GF-D8 (cell line): ENCODE measurements around the gene BATF3.
"Not testable (repeated sequence)": the region's sequence is repeated elsewhere in the genome, so short reads cannot be mapped to it uniquely, and the experiment has no call there.

ENCODE experiments used
- DNase-seq: peaks from one replicate; lab custom pipeline; 2025; lab: John Stamatoyannopoulos, UW

BATF3 gene, protein sequence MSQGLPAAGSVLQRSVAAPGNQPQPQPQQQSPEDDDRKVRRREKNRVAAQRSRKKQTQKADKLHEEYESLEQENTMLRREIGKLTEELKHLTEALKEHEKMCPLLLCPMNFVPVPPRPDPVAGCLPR

DNA sequence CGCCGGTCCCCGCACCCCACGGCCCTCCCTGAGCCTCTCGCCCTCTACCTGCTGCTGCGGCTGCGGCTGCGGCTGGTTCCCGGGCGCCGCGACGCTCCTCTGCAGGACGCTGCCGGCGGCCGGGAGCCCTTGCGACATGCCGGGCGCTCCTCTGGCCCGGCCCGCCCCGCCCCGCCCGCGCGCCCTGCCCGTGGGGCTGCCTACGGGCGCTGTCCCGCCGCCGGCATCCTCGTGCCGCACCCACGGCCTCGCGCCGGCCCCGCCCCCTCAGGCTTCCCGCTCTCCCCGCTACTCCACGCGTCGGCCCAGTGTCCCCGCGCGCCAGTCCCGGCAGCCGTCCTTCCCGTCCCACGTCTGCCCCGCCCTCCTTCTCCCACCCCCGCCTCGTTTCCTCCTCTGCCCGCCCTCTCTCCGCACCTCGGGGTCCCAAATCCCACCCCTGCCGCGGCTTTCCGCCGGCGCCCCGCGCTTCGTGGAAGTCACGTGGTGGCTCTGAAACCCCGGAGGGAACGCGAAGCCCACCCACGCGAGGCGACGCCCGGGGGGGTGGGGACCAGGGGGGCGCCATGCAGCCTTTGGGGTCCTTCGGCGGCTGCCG is at the start of gene BATF3:
BATF3 (minus strand) TSS at position 216 of the 598 bp plus-strand sequence; CDS start at position 138, 78 bp downstream.
- DNase-seq = no peak

DNA sequence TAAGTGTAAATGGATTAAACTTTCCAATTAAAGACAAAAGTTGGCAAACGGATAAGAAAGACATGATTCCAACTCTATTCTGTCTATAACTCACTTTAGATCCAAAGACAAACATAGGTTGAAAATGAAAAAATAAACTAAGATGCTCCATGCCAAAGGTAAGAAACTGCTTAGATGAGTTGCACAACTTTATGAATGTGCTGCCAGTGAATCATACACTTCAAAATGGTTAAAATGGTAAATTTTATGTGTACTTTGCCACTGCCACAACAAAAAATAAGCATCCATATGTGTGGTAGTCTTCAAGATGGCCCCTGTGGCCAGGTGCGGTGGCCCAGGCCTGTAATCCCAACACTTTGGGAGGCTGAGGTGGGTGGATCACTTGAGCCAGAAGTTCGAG is 46.9 kb upstream of the BATF3 start:
- no peak for DNase-seq

DNA sequence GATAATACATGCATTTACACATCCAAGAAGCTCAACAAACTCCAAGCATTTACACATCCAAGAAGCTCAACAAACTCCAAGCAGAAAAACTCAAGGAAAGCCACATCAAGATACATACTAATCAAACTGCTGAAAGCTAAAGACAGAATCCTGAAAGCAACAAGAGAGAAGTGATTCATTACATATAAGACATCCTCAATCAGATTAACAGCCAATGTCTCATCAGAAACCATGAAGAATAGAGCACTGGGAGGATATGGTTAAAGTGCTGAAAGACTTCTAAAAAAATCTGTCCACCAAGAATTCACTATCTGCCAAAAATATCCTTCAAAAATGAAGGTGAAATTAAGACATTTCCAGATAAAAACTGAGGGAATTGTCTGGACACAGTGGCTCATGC is 45.7 kb upstream of the BATF3 start:
- DNase-seq = no peak

DNA sequence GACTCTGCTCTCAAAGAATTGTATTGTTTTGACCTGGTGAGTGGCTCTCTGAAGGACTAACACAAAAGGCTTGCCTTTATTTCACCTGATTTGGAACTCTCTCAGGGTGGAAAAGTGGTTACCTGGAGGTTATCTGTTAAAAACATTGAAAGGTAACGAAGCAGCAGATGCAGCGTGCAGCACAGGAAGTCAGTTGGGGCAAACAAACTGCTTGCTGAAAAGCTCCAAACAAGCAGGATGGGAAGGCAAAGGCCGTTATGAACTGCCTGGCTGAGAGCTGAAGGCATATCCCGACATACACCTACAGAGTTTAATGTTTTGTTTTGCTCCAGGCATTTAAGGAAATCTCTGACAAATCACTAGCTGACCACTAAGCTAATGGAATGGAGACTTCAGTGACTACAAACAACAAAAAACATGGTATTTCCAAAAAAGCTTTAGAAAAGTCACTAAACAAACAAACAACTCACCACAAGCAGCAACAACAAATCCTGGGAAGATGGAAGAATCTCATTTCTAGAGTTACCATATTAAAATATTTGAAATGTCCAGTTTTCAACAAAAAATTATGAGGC is 44.3 kb upstream of the BATF3 start:
- no peak for DNase-seq

DNA sequence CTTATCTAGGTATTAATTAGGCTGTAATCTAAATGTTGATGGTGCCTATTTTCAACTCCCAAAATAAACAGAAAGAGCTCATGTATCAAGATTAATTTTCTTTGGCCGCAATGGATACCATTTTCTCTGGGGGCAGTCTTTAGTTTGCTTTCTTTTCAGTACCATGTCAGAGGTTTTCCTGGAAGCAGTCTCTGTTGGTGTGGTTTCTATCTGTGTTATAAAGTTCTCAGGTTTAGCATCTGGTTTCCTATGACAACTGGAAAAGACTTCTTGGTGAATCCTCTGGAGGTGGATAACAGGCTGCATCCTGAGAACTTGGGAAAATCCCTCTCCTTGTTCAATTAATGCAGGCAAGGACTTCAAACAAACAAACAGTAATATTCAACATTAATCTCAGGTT is 38.7 kb upstream of the BATF3 start:
- no peak for DNase-seq

DNA sequence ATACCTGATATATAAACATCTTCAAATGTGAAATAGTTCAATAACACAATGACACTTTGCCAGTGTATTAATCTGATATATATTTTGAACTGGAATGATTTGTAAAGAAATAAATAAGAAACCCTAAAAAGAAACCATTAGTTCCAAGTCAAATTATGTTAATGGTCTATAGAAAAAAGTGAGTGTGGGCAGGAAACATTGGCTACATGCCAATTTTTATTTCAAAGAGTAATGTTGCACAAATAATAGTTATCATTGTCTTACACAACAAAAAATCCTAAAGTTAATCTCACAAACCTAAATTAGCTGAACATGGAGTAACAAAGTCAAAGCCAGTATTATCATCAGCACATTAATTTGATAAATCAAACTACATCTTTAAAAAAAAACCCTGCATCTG is 37.9 kb upstream of the BATF3 start:
- no peak for DNase-seq

DNA sequence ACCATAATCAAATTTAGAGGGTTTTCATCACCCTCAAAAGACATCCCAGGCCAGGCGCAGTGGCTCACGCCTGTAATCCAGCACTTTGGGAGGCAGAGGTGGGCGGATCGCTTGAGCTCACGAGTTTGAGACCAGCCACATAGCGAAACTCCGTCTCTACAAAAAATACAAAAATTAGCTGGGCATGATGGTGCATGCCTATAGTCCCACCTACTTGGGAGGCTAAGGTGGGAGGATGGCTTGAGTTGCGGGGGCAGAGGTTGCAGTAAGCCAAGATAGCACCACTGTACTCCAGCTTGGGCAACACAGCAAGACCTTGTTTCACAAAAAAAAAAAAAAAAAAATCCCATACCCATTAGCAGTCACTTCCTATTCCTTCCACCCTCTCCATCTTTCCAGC is 33.5 kb upstream of the BATF3 start:
- no peak for DNase-seq

DNA sequence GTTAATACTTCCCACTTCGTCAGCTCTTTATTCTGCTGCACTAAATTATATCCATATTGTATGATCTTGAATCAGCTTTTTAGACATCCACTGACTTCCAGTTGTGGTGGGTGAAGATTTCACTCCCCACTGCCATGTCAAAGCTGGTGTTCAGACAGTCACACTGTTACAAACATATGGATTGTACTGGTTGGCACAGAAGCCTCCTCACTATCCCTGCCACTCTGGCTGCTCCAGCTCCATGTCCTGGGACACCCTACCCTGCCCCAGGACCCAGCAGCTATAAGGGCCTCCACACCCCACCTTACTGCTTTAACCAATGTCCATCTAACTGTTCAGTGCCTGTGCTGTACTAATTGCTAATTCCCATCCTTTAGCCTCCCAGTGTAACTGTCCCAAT is 32.0 kb upstream of the BATF3 start:
- DNase-seq = no peak

DNA sequence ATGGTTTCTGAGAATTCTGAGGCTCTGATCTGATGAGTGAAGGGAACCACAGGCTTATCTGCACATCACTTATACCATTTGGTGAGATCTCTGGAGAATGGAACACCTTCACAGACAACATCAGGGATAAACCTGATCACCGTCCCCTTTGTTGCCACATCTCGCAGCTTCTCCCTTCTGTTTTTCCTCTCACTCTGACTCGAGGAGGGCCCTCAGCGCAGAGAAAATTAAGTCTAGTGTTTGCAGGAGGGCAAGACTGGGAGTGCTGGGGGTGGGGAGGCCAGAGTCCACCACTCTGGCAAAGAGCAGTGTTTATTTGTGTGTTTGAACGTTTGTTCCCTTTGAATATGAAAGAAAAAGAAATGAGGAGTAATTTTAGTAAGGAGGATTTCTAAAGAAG is 29.0 kb upstream of the BATF3 start:
- DNase-seq = no peak

DNA sequence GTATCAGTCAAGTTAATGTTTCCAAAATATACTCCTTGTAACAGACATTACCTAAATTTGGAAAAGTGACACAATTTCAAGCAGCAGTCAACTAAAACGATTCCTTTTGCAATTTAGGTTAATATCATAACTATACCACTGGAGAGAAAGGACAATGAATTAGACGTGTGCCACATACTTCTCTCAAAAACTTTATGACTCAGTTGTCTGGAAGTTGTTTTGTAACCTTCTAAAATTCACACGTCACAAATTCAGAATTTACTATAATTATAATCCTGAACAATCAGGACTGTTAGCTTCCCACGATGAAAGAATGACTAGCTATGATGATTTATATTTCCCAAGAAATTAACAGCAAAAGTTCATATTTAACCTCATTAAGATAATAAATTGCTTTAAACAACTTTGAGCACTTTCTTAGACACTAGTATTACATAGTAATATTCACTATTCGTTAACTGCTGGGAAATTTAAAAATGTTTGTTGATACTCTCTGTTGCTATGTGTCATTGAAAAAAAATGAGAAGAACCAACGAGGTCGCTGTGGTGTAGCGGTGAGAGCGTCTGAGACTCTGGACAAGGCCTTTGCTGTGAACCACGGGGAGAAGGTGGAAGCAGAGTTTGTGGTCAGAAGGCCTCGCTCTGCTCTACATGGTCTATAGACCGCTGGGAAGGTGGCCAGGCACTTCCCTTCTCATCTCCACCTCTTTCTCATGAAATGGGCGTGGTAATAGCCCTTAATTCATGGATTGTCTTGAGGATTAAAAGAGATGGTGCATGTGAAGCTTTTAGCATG is 27.9 kb upstream of the BATF3 start:
- no peak for DNase-seq

DNA sequence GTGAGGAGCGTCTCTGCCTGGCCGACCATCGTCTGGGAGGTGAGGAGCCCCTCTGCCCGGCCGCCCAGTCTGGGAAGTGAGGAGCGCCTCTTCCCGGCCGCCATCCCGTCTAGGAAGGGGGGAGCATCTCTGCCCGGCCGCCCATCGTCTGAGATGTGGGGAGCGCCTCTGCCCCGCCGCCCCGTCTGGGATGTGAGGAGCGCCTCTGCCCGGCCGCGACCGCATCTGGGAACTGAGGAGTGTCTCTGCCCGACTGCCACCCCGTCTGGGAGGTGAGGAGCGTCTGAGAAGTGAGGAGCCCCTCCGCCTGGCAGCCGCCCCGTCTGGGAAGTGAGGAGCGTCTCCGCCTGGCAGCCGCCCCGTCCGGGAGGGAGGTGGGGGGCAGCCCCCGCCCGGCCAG is 25.0 kb upstream of the BATF3 start:
- DNase-seq = not testable (repeated sequence)

DNA sequence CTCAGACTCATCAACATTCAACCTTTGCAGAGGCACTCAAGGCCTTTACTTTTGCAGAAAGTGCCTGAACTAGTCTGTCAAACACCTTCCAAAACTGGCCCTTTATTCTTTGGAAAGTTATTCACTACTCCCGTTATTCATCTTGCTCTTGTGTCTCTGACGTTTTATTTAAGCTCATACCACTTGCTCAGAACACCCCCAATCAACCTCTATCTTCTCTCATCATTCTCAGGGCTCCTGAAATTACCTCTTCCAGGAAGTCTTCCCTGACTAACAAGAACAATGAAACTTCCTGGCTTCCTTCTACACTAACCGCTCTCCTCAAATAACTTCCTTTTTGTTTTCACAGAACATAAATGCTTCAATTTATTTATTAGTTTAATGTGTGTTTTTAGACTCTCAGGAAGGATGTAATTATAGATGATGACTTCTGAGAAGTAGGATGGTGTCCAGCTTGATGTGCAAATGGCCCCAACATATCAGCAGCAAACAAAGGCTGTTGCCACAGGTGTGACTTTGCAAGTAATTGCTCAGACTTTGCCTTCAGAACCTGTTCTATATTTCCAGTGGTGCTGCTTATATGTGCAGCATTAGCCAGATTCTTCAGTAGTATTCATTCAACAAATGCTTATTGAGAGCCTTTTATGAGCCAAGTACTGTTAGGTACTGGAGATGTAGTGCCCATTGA is 22.8 kb upstream of the BATF3 start:
- peak; percentile 72 for DNase-seq

DNA sequence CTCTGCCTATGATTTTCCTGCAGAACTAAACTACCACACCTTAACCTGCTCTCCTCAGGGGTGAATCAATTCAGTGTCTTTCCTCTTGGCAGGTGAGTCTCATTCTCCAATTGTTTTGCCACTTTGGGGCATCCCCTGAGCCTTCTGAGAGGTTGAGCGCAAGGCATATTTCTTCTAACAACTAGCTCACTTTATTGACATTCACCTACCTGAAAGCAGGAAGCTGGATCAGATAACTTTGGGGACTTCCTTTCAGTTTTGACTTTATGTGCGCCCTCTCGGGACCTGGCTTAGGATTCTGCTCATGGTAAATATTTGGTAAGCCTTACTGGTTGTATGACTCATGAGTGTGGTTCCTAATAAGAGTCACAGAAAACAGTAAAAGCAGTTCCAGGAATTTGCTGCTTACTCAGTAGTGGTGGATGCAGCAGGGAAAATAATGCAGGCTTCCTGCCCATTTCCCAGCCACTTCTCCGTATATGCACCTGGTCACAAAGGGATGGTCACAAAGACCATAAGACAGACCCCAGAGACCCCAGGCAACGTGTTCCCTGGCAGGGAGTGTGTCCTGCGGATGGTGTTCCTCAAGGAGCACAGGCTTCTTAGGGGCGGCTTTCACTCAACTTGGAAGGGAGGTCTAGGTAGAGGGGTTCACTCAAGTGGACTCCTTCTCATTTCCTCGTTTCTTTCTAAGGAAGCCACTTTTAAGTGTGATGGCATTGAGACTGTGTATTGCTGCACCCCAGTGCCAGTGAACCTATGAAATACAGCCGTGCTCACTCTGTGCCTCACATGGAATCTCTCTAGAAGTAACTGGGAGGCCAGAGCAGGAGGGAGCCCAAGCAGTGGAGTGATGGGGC is 22.0 kb upstream of the BATF3 start:
- peak; percentile 54 for DNase-seq

DNA sequence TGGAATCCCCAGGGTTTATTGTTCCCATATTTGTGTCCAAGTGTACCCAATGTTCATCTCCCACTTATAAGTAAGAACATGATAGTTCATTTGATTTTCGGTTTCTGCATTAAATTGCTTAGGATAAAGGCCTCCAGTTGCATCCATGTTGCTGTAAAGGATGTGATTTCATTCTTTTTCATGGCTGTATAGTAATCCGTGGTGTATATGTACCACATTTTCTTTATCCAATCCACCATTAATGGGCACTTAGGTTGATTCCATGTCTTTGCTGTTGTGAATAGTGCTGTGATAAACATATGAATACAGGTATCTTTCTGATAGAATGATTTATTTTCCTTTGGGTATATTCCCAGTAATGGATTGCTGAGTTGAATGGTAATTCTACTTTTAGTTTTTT is 20.0 kb upstream of the BATF3 start:
- no peak for DNase-seq

DNA sequence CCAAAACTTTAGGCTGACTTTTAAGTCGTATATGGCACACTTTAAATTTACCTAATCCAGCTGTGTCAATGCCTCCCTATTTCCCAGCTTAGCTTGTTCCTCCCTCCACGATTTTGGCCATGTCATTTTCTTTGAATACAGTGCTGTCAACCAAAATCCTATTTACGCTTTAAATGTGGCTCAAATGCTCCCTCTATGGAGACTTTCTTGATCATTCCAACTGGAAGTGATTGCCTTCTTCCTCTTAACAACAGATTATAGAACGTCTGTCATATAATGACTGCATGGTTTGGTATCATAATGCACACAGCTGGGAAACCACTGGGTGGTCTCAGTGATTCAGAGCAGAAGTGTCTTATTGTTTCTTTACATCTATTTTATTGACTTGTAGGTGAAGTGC is 18.9 kb upstream of the BATF3 start:
- DNase-seq = no peak

DNA sequence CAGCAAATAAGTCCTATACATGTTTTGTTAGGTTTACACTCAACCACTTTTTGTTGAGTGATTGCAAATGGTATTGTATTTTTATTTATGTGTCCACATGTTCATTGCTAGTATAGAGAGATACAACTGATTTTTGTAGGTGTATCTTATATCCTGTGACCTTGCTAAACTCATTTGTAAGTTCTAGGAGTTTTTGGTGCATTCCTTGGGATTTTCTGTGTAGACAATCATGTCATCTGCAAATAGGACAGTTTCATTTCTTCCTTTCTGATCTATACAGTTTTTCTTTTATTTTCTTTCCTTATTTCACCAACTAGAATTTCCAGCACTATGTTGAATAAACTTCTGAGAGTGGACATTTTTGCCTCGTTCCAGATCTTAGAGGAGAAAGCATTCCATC is 16.5 kb upstream of the BATF3 start:
- DNase-seq = no peak

DNA sequence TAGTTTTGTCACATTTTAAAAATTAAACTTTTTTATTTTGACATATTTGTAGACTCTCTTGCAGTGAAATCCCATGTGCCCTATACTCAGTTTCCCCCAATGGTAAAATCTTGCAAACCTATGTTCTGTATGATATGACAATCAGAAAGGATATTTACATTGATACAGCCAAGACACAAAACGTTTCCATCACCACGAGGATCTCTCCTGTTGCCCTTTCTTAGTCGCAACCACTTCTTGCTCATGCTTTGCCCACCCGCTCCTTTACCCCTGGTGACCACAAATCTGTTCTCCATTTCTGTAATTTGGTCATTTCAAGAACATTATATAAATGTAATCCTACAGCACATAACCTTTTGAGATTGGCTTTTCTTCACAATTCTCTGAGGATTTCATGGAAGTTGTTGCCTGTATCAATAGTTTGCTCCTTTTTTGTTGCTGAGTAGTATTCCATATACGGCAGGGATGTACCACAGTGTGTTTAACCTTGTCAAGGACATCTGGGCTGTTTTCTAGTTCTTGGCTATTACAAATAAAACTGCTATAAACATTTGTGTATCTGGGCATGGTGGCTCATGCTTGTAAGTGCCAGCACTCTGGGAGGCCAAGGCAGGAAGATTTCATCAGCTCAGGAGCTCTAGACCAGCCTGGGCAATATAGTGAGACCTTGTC is 14.0 kb upstream of the BATF3 start:
- no peak for DNase-seq

DNA sequence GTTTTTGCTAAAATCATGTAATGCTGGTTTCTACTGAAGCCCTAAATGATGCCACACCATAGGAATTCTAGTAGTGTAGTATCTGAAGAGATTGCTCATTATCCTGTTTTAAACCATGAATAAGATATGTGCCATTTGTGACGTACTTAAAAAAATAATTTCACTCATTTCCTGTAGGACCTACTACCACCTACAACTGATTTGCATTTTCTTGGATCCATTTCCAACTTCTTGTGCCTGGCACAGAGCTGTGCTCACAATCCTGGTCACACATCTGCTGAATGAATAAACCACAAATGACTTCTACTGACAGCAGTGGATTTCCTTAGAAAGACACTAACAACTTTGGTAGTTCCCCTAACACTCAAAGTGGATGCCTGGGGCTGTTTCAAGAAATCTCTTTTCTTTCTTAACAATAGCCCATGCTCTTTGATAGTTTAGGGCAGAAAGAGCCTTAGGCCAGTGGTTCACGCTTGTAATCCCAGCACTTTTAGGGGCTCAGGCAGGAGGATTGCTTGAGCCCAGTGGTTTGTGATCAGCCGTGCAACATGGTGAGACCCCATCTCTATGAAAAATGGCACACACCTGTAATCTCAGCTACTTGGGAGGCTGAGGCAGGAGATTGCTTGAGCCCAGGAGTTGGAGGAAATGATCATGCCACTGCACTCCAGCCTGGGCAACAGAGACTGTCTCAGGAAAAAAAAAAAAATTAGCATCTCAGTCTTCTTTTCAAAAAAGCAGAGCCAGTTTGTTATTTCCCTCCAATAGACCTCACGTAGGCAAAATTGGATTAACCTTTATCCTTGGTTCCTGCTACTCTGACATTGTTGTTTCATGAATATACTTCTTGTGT is 13.0 kb upstream of the BATF3 start:
- DNase-seq = no peak

DNA sequence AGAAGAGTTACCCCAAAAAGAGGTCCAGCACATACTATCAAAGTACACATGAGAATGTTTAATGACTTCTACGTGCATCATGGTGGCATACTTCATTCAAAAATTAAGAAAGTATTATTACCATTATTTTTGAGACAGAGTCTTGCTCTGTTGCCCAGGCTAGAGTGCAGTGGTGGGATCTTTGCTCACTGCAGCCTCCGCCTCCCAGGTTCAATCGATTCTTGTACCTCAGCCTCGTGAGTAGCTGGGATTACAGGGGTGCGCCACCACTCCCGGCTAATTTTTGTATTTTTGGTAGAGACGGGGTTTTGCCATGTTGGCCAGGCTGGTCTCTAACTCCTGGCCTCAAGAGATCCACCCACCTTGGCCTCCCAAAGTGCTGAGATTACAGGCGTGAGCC is 12.3 kb upstream of the BATF3 start:
- not testable (repeated sequence) for DNase-seq

DNA sequence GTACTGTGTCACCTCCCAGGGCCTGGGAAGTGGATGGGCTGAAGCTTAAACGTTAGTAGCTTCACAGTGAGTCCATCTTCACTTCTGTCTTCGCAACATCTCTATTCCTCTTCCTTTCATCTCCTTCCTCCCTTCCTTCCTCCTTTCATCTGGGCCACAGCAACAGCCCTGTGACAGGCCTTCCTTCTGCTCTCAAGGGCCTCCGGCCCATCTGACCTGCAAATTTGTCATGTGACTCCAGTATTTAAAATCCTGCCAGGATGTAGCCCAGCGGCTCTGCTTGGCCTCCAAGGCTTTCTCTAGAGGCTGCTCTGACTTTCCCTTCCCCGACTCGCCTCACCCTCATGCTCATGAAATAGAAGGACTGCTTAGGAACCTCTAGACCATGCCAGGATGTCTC is 10.9 kb upstream of the BATF3 start:
- no peak for DNase-seq
